Measurements from ENCODE around the gene IQGAP2. TPM values are rescaled to one million over a fixed set of nuclear protein-coding genes. Genes with fewer than 3 reads are reported as not detected.

The IQGAP2 gene
- total RNA-seq, 1 experiment from 2014 or later, result 1.5 TPM

GRCh38 chr5:76667495-76667894 is 264.4 kb downstream of the IQGAP2 start:
- no peak for TF ChIP-seq CTCF (IDR thresholded peaks at IDR 0.05; ENCODE audit: unreplicated experiment)
- ChIA-PET POLR2A (interaction anchor here (1.2 kb wide), 1 partner anchor 26 kb away, joined by 3 read pairs; no protein-coding TSS in a partner anchor), CTCF (interaction anchor here (1.2 to 1.5 kb wide), 2 partner anchors 9 to 10 kb away, joined by 3 to 6 read pairs; no protein-coding TSS in a partner anchor)
- DNase-seq (ENCODE audit: unreplicated experiment), result no peak
- Mint-ChIP-seq H3K9me3 (ENCODE audit: unreplicated experiment) (no peaks in the 10 kb centered on the region), H3K36me3 (ENCODE audit: insufficient read depth, unreplicated experiment) (peaks cover 6% of the 10 kb centered on the region), H3K4me1 (ENCODE audit: insufficient read depth, unreplicated experiment) (peaks cover 7% of the 10 kb centered on the region), H3K27ac (ENCODE audit: low read depth, unreplicated experiment) (no peak overlapping the region), H3K4me3 (ENCODE audit: unreplicated experiment) (no peak overlapping the region), H3K27me3 (ENCODE audit: insufficient read depth, unreplicated experiment) (no peaks in the 10 kb centered on the region)
- BruUV-seq (replicated peaks), result no TSS peak
- intact Hi-C loops (cut with micrococcal nuclease), result no loop called here

GRCh38 chr5:76669245-76669644 is 266.2 kb downstream of the IQGAP2 start:
- peak overlapping the region; percentile 80 for H3K27ac Mint-ChIP-seq (ENCODE audit: low read depth, unreplicated experiment)
- peaks cover 7% of the 10 kb centered on the region for H3K4me1 Mint-ChIP-seq (ENCODE audit: insufficient read depth, unreplicated experiment)
- no TSS peak for BruUV-seq (replicated peaks)
- no peaks in the 10 kb centered on the region for H3K27me3 Mint-ChIP-seq (ENCODE audit: insufficient read depth, unreplicated experiment)
- no peak for DNase-seq (ENCODE audit: unreplicated experiment)
- intact Hi-C loops (cut with micrococcal nuclease), result no loop called here
- CTCF ChIA-PET, result interaction anchor here (0.7 to 1.1 kb wide), 4 partner anchors 11 to 86 kb away, joined by 3 to 5 read pairs (median 4); no protein-coding TSS in a partner anchor
- H3K9me3 Mint-ChIP-seq (ENCODE audit: unreplicated experiment), result no peaks in the 10 kb centered on the region
- TF ChIP-seq CTCF (IDR thresholded peaks at IDR 0.05; ENCODE audit: unreplicated experiment), result no peak
- H3K4me3 Mint-ChIP-seq (ENCODE audit: unreplicated experiment), result no peak overlapping the region
- peaks cover 6% of the 10 kb centered on the region for H3K36me3 Mint-ChIP-seq (ENCODE audit: insufficient read depth, unreplicated experiment)
- POLR2A ChIA-PET, result no interaction called here

- Mint-ChIP-seq H3K4me1 (ENCODE audit: insufficient read depth, unreplicated experiment) (peaks cover 7% of the 10 kb centered on the region), H3K36me3 (ENCODE audit: insufficient read depth, unreplicated experiment) (no peaks in the 10 kb centered on the region), H3K27ac (ENCODE audit: low read depth, unreplicated experiment) (no peak overlapping the region), H3K4me3 (ENCODE audit: unreplicated experiment) (no peak overlapping the region), H3K27me3 (ENCODE audit: insufficient read depth, unreplicated experiment) (no peaks in the 10 kb centered on the region), H3K9me3 (ENCODE audit: unreplicated experiment) (no peaks in the 10 kb centered on the region)
- intact Hi-C loops (cut with micrococcal nuclease), result no loop called here
- TF ChIP-seq CTCF (IDR thresholded peaks at IDR 0.05; ENCODE audit: unreplicated experiment), result no peak
- POLR2A ChIA-PET, result interaction anchor here (0.6 to 0.9 kb wide), 3 partner anchors 8 to 149 kb away, joined by 3 to 4 read pairs (median 3); no protein-coding TSS in a partner anchor
- BruUV-seq (replicated peaks), result no TSS peak
- DNase-seq (ENCODE audit: unreplicated experiment), result no peak
- CTCF ChIA-PET, result interaction anchor here (1.0 to 1.1 kb wide), 2 partner anchors 10 to 104 kb away, joined by 3 to 5 read pairs; no protein-coding TSS in a partner anchor
Observed at GRCh38 chr5:76670508-76670907, 267.4 kb downstream of the IQGAP2 start.

GRCh38 chr5:76672242-76672641 is 269.2 kb downstream of the IQGAP2 start:
- no peak for TF ChIP-seq CTCF (IDR thresholded peaks at IDR 0.05; ENCODE audit: unreplicated experiment)
- no peak overlapping the region for H3K27ac Mint-ChIP-seq (ENCODE audit: low read depth, unreplicated experiment)
- no peaks in the 10 kb centered on the region for H3K27me3 Mint-ChIP-seq (ENCODE audit: insufficient read depth, unreplicated experiment)
- no TSS peak for BruUV-seq (replicated peaks)
- CTCF ChIA-PET, result interaction anchor here (0.5 kb wide), 1 partner anchor 135 kb away, joined by 3 read pairs; no protein-coding TSS in a partner anchor
- no peak for DNase-seq (ENCODE audit: unreplicated experiment)
- H3K4me1 Mint-ChIP-seq (ENCODE audit: insufficient read depth, unreplicated experiment), result peaks cover 7% of the 10 kb centered on the region
- POLR2A ChIA-PET, result no interaction called here
- intact Hi-C loops (cut with micrococcal nuclease), result no loop called here
- H3K4me3 Mint-ChIP-seq (ENCODE audit: unreplicated experiment), result no peak overlapping the region
- H3K36me3 Mint-ChIP-seq (ENCODE audit: insufficient read depth, unreplicated experiment), result no peaks in the 10 kb centered on the region
- no peaks in the 10 kb centered on the region for H3K9me3 Mint-ChIP-seq (ENCODE audit: unreplicated experiment)
